ENCODE measurements around the gene TLR5. TPM values are rescaled to one million over a fixed set of nuclear protein-coding genes. Genes with fewer than 3 reads are reported as not detected.
"Not testable (repeated sequence)": the region's sequence is repeated elsewhere in the genome, so short reads cannot be mapped to it uniquely, and the experiment has no call there.

Gene TLR5
- total and polyA plus RNA-seq, 2 experiments from 2014 or later = 1.5 to 1.9 TPM

GRCh38 chr1:223177681-223178080 is 34.6 kb upstream of the TLR5 start:
- no peaks in the 10 kb centered on the region for H3K79me2 ChIP-seq
- peak overlapping the region; percentile 51 for H3K4me2 ChIP-seq
- no peak overlapping the region for H3K27ac ChIP-seq
- no peak overlapping the region for H3K4me3 ChIP-seq
- no peaks in the 10 kb centered on the region for H3K9me2 ChIP-seq (replicated peaks; ENCODE audit: insufficient read depth)
- H3K27me3 ChIP-seq = no peaks in the 10 kb centered on the region
- H3K9me3 ChIP-seq (ENCODE audit: low read depth) = no peaks in the 10 kb centered on the region
- H4K20me1 ChIP-seq (ENCODE audit: insufficient read depth, poor library complexity, severe bottlenecking) = no peaks in the 10 kb centered on the region
- whole genome bisulfite sequencing (ENCODE audit: low lambda C conversion rate, missing lambda C conversion rate) = 35% methylated on average over 5 of the region's 5 CpGs
- no peaks in the 10 kb centered on the region for H3K36me3 ChIP-seq (replicated peaks; ENCODE audit: insufficient read depth, low read depth)
- H2AFZ ChIP-seq = peak overlapping the region; percentile 15
- peaks cover 7% of the 10 kb centered on the region for H3K4me1 ChIP-seq (ENCODE audit: insufficient read depth)
- TF ChIP-seq CTCF (IDR thresholded peaks at IDR 0.05; ENCODE audit: poor library complexity) (no peak), EZH2 (IDR thresholded peaks at IDR 0.05; ENCODE audit: borderline replicate concordance) (no peak), EZH2phosphoT487 (IDR thresholded peaks at IDR 0.05; ENCODE audit: low read depth, severe bottlenecking, unreplicated experiment) (no peak)
- DNase-seq (ENCODE audit: low spot score) = peak; percentile 19

GRCh38 chr1:223176437-223176836 is 33.4 kb upstream of the TLR5 start:
- whole genome bisulfite sequencing (ENCODE audit: low lambda C conversion rate, missing lambda C conversion rate) = 93% methylated on average over 3 of the region's 3 CpGs
- peaks cover 7% of the 10 kb centered on the region for H3K4me1 ChIP-seq (ENCODE audit: insufficient read depth)
- no peaks in the 10 kb centered on the region for H3K9me2 ChIP-seq (replicated peaks; ENCODE audit: insufficient read depth)
- no peaks in the 10 kb centered on the region for H3K9me3 ChIP-seq (ENCODE audit: low read depth)
- H3K79me2 ChIP-seq = no peaks in the 10 kb centered on the region
- no peak overlapping the region for H3K4me2 ChIP-seq
- DNase-seq (ENCODE audit: low spot score) = no peak
- no peaks in the 10 kb centered on the region for H3K27me3 ChIP-seq
- no peak overlapping the region for H3K4me3 ChIP-seq
- no peaks in the 10 kb centered on the region for H3K36me3 ChIP-seq (replicated peaks; ENCODE audit: insufficient read depth, low read depth)
- H3K27ac ChIP-seq = no peak overlapping the region
- no peaks in the 10 kb centered on the region for H4K20me1 ChIP-seq (ENCODE audit: insufficient read depth, poor library complexity, severe bottlenecking)
- no peak overlapping the region for H2AFZ ChIP-seq
- no peak for TF ChIP-seq EZH2 (IDR thresholded peaks at IDR 0.05; ENCODE audit: borderline replicate concordance)
- TF ChIP-seq CTCF (IDR thresholded peaks at IDR 0.05; ENCODE audit: poor library complexity) = no peak
- TF ChIP-seq EZH2phosphoT487 (IDR thresholded peaks at IDR 0.05; ENCODE audit: low read depth, severe bottlenecking, unreplicated experiment) = no peak

GRCh38 chr1:223175633-223176032 is 32.6 kb upstream of the TLR5 start:
- H4K20me1 ChIP-seq (ENCODE audit: insufficient read depth, poor library complexity, severe bottlenecking) = no peaks in the 10 kb centered on the region
- no peak overlapping the region for H3K4me3 ChIP-seq
- peaks cover 7% of the 10 kb centered on the region for H3K4me1 ChIP-seq (ENCODE audit: insufficient read depth)
- 92% methylated on average over 3 of the region's 3 CpGs for WGBS (ENCODE audit: low lambda C conversion rate, missing lambda C conversion rate)
- no peak overlapping the region for H3K4me2 ChIP-seq
- H3K79me2 ChIP-seq = no peaks in the 10 kb centered on the region
- no peaks in the 10 kb centered on the region for H3K9me2 ChIP-seq (replicated peaks; ENCODE audit: insufficient read depth)
- H3K9me3 ChIP-seq (ENCODE audit: low read depth) = no peaks in the 10 kb centered on the region
- TF ChIP-seq EZH2 (IDR thresholded peaks at IDR 0.05; ENCODE audit: borderline replicate concordance) (no peak), EZH2phosphoT487 (IDR thresholded peaks at IDR 0.05; ENCODE audit: low read depth, severe bottlenecking, unreplicated experiment) (no peak)
- H3K27ac ChIP-seq = no peak overlapping the region
- no peak overlapping the region for H2AFZ ChIP-seq
- no peak for DNase-seq (ENCODE audit: low spot score)
- H3K27me3 ChIP-seq = no peaks in the 10 kb centered on the region
- H3K36me3 ChIP-seq (replicated peaks; ENCODE audit: insufficient read depth, low read depth) = no peaks in the 10 kb centered on the region

- Histone ChIP-seq H3K27ac (no peak overlapping the region), H3K27me3 (no peaks in the 10 kb centered on the region), H3K4me1 (ENCODE audit: insufficient read depth) (peaks cover 7% of the 10 kb centered on the region), H2AFZ (no peak overlapping the region), H3K36me3 (replicated peaks; ENCODE audit: insufficient read depth, low read depth) (no peaks in the 10 kb centered on the region), H3K9me2 (replicated peaks; ENCODE audit: insufficient read depth) (no peaks in the 10 kb centered on the region), H4K20me1 (ENCODE audit: insufficient read depth, poor library complexity, severe bottlenecking) (no peaks in the 10 kb centered on the region), H3K4me3 (no peak overlapping the region), H3K9me3 (ENCODE audit: low read depth) (no peaks in the 10 kb centered on the region), H3K79me2 (no peaks in the 10 kb centered on the region), H3K4me2 (no peak overlapping the region)
- WGBS (ENCODE audit: low lambda C conversion rate, missing lambda C conversion rate) = 52% methylated on average over 4 of the region's 4 CpGs
- peak; percentile 42 for DNase-seq (ENCODE audit: low spot score)
- TF ChIP-seq EZH2phosphoT487 (IDR thresholded peaks at IDR 0.05; ENCODE audit: low read depth, severe bottlenecking, unreplicated experiment) (no peak), CTCF (IDR thresholded peaks at IDR 0.05; ENCODE audit: poor library complexity) (peak; percentile 38)
Observed at GRCh38 chr1:223175032-223175431, 32.0 kb upstream of the TLR5 start.

- 91% methylated on average over 5 of the region's 5 CpGs for WGBS (ENCODE audit: low lambda C conversion rate, missing lambda C conversion rate)
- H3K79me2 ChIP-seq; DNase-seq (ENCODE audit: low spot score); H3K9me2 ChIP-seq (replicated peaks; ENCODE audit: insufficient read depth); H3K27me3 ChIP-seq; H3K4me1 ChIP-seq (ENCODE audit: insufficient read depth); H3K4me2 ChIP-seq; H2AFZ ChIP-seq; H4K20me1 ChIP-seq (ENCODE audit: insufficient read depth, poor library complexity, severe bottlenecking); H3K36me3 ChIP-seq (replicated peaks; ENCODE audit: insufficient read depth, low read depth); H3K4me3 ChIP-seq; H3K9me3 ChIP-seq (ENCODE audit: low read depth); H3K27ac ChIP-seq: not testable (repeated sequence)
Observed at GRCh38 chr1:223169458-223169857, 26.4 kb upstream of the TLR5 start.
